Effector memory CD8-positive, alpha-beta T cell (primary cell): ENCODE measurements around the gene CCNE1.

Experiments
- ATAC-seq: fragments of 150-1000 bp; cut with Tn5 transposase; replicated peaks from 2 replicates; pipeline ENCODE4 v1.10.0; 2021; ENCODE audit warnings: mild to moderate bottlenecking, moderate library complexity
- DNase-seq, 3 experiments: peaks; one replicate each; pipeline ENCODE4 v3.0.0; 2021
- H3K27ac Mint-ChIP-seq, 2 donors: one replicate each; pipeline ENCODE4 v1.8.0; 2022; ENCODE audit warnings: mild to moderate bottlenecking in 2 of 2, mixed read lengths in 2 of 2, moderate library complexity in 2 of 2
- H3K27me3 Mint-ChIP-seq, 2 donors: one replicate each; pipeline ENCODE4 v1.8.0; 2022; ENCODE audit warnings: mixed read lengths in 2 of 2
- H3K36me3 Mint-ChIP-seq: one replicate; pipeline ENCODE4 v1.8.0; 2022; ENCODE audit warnings: mild to moderate bottlenecking, moderate library complexity, mixed read lengths; ENCODE audit not compliant: insufficient read depth
- H3K4me1 Mint-ChIP-seq, 2 donors: one replicate each; pipeline ENCODE4 v1.8.0; 2022; ENCODE audit warnings: low read depth in 2 of 2, mixed read lengths in 2 of 2
- H3K4me3 Mint-ChIP-seq, 2 donors: one replicate each; pipeline ENCODE4 v1.8.0; 2022; ENCODE audit warnings: mild to moderate bottlenecking in 2 of 2, mixed read lengths in 2 of 2, moderate library complexity in 2 of 2
- H3K9me3 Mint-ChIP-seq, 2 donors: one replicate each; pipeline ENCODE4 v1.8.0; 2022; ENCODE audit warnings: mixed read lengths in 2 of 2

The CCNE1 gene

GRCh38 chr19:29850482-29850881, 38.7 kb downstream of the CCNE1 start:
- Mint-ChIP-seq H3K4me3 (no peak overlapping the region), H3K4me1 (peaks cover 6% of the 10 kb centered on the region in 2 donors), H3K9me3 (no peaks in the 10 kb centered on the region), H3K27me3 (peaks cover 32 to 52% of the 10 kb centered on the region in 2 donors), H3K27ac (peak overlapping the region in 1 of 2 donors; percentile 75), H3K36me3 (no peaks in the 10 kb centered on the region)
- DNase-seq (no peak), ATAC-seq (no peak)

- no peak for ATAC-seq
- no peak overlapping the region for H3K27ac Mint-ChIP-seq
- H3K27me3 Mint-ChIP-seq, result peaks cover 40 to 63% of the 10 kb centered on the region in 2 donors
Observed at GRCh38 chr19:29851769-29852521, 40.2 kb downstream of the CCNE1 start.

GRCh38 chr19:29854033-29854432, 42.2 kb downstream of the CCNE1 start:
- DNase-seq (no peak), ATAC-seq (no peak)
- no peak overlapping the region for H3K4me3 Mint-ChIP-seq
- no peaks in the 10 kb centered on the region for H3K9me3 Mint-ChIP-seq
- no peak overlapping the region for H3K27ac Mint-ChIP-seq
- no peaks in the 10 kb centered on the region for H3K4me1 Mint-ChIP-seq
- H3K36me3 Mint-ChIP-seq, result no peaks in the 10 kb centered on the region
- peaks cover 32 to 71% of the 10 kb centered on the region in 2 donors for H3K27me3 Mint-ChIP-seq

More at GRCh38 chr19:29851769-29852521, 40.2 kb downstream of the CCNE1 start:
- no peaks in the 10 kb centered on the region for H3K4me1 Mint-ChIP-seq
- no peaks in the 10 kb centered on the region for H3K36me3 Mint-ChIP-seq
- H3K4me3 Mint-ChIP-seq, result no peak overlapping the region
- no peak for DNase-seq
- no peaks in the 10 kb centered on the region for H3K9me3 Mint-ChIP-seq

- H3K27me3 Mint-ChIP-seq, result peaks cover 26 to 69% of the 10 kb centered on the region in 2 donors
- H3K9me3 Mint-ChIP-seq, result no peaks in the 10 kb centered on the region
- H3K36me3 Mint-ChIP-seq, result no peaks in the 10 kb centered on the region
- H3K27ac Mint-ChIP-seq, result no peak overlapping the region
- H3K4me1 Mint-ChIP-seq, result no peaks in the 10 kb centered on the region
- no peak for DNase-seq
- H3K4me3 Mint-ChIP-seq, result no peak overlapping the region
- no peak for ATAC-seq
Observed at GRCh38 chr19:29855087-29855486, 43.3 kb downstream of the CCNE1 start.

- no peak overlapping the region for H3K27ac Mint-ChIP-seq
- H3K9me3 Mint-ChIP-seq, result no peaks in the 10 kb centered on the region
- H3K36me3 Mint-ChIP-seq, result no peaks in the 10 kb centered on the region
- H3K27me3 Mint-ChIP-seq, result peaks cover 33 to 77% of the 10 kb centered on the region in 2 donors
- no peak overlapping the region for H3K4me3 Mint-ChIP-seq
- ATAC-seq (no peak), DNase-seq (no peak)
- no peaks in the 10 kb centered on the region for H3K4me1 Mint-ChIP-seq
Observed at GRCh38 chr19:29855741-29856500, 44.1 kb downstream of the CCNE1 start.

GRCh38 chr19:29858000-29858596, 46.3 kb downstream of the CCNE1 start:
- Mint-ChIP-seq H3K4me1 (no peaks in the 10 kb centered on the region), H3K9me3 (no peaks in the 10 kb centered on the region), H3K4me3 (no peak overlapping the region), H3K36me3 (no peaks in the 10 kb centered on the region), H3K27me3 (peaks cover 50 to 87% of the 10 kb centered on the region in 2 donors), H3K27ac (no peak overlapping the region)
- peak in 1 of 3 experiments; percentile 28 for DNase-seq
- peak; percentile 70 for ATAC-seq

- ATAC-seq (no peak), DNase-seq (no peak)
- Mint-ChIP-seq H3K4me1 (no peaks in the 10 kb centered on the region), H3K4me3 (no peak overlapping the region), H3K36me3 (no peaks in the 10 kb centered on the region), H3K27me3 (peaks cover 53 to 87% of the 10 kb centered on the region in 2 donors), H3K27ac (no peak overlapping the region), H3K9me3 (no peaks in the 10 kb centered on the region)
Observed at GRCh38 chr19:29858621-29859020, 46.8 kb downstream of the CCNE1 start.

- H3K36me3 Mint-ChIP-seq, result no peaks in the 10 kb centered on the region
- no peak overlapping the region for H3K27ac Mint-ChIP-seq
- no peaks in the 10 kb centered on the region for H3K4me1 Mint-ChIP-seq
- ATAC-seq, result no peak
- H3K27me3 Mint-ChIP-seq, result peaks cover 49 to 74% of the 10 kb centered on the region in 2 donors
- no peak overlapping the region for H3K4me3 Mint-ChIP-seq
- DNase-seq, result no peak
- H3K9me3 Mint-ChIP-seq, result no peaks in the 10 kb centered on the region
Observed at GRCh38 chr19:29860492-29860891, 48.7 kb downstream of the CCNE1 start.

GRCh38 chr19:29861574-29861973, 49.8 kb downstream of the CCNE1 start:
- H3K27me3 Mint-ChIP-seq, result peaks cover 41 to 64% of the 10 kb centered on the region in 2 donors
- H3K4me1 Mint-ChIP-seq, result no peaks in the 10 kb centered on the region
- H3K4me3 Mint-ChIP-seq, result no peak overlapping the region
- no peaks in the 10 kb centered on the region for H3K36me3 Mint-ChIP-seq
- no peak for ATAC-seq
- peaks cover 0 to under 1% of the 10 kb centered on the region in 2 donors for H3K9me3 Mint-ChIP-seq
- DNase-seq, result no peak
- no peak overlapping the region for H3K27ac Mint-ChIP-seq

GRCh38 chr19:29866011-29866410, 54.2 kb downstream of the CCNE1 start:
- ATAC-seq (no peak), DNase-seq (no peak)
- H3K9me3 Mint-ChIP-seq, result peaks cover 0 to 1% of the 10 kb centered on the region in 2 donors
- H3K4me3 Mint-ChIP-seq, result no peak overlapping the region
- H3K27me3 Mint-ChIP-seq, result peaks cover 31 to 36% of the 10 kb centered on the region in 2 donors
- H3K27ac Mint-ChIP-seq, result no peak overlapping the region
- no peaks in the 10 kb centered on the region for H3K4me1 Mint-ChIP-seq
- no peaks in the 10 kb centered on the region for H3K36me3 Mint-ChIP-seq

GRCh38 chr19:29867984-29868383, 56.2 kb downstream of the CCNE1 start:
- Mint-ChIP-seq H3K4me3 (no peak overlapping the region), H3K9me3 (peaks cover 0 to 1% of the 10 kb centered on the region in 2 donors), H3K27ac (no peak overlapping the region), H3K36me3 (no peaks in the 10 kb centered on the region), H3K27me3 (peaks cover 34 to 39% of the 10 kb centered on the region in 2 donors), H3K4me1 (peaks cover 3 to 6% of the 10 kb centered on the region in 2 donors)
- DNase-seq, result no peak
- ATAC-seq, result no peak

GRCh38 chr19:29871143-29871542, 59.4 kb downstream of the CCNE1 start:
- peaks cover 0 to 1% of the 10 kb centered on the region in 2 donors for H3K9me3 Mint-ChIP-seq
- DNase-seq, result no peak
- H3K27me3 Mint-ChIP-seq, result peaks cover 31 to 37% of the 10 kb centered on the region in 2 donors
- peaks cover 5 to 7% of the 10 kb centered on the region in 2 donors for H3K4me1 Mint-ChIP-seq
- H3K36me3 Mint-ChIP-seq, result no peaks in the 10 kb centered on the region
- H3K27ac Mint-ChIP-seq, result peak overlapping the region in 1 of 2 donors; percentile 51
- H3K4me3 Mint-ChIP-seq, result no peak overlapping the region
- ATAC-seq, result no peak

GRCh38 chr19:29872224-29872731, 60.5 kb downstream of the CCNE1 start:
- Mint-ChIP-seq H3K9me3 (no peaks in the 10 kb centered on the region), H3K27me3 (peaks cover 31 to 37% of the 10 kb centered on the region in 2 donors), H3K4me1 (peaks cover 7 to 8% of the 10 kb centered on the region in 2 donors), H3K27ac (no peak overlapping the region), H3K4me3 (peak overlapping the region; percentile 44 to 58), H3K36me3 (no peaks in the 10 kb centered on the region)
- ATAC-seq (no peak), DNase-seq (no peak)
